ENCODE data around the gene DHX58. TPM values are rescaled to one million over a fixed set of nuclear protein-coding genes. Genes with fewer than 3 reads are reported as not detected.

DHX58 gene
- total RNA-seq, 4 donors from 2014 or later = 3.9 to 10.4 (median 8.9) TPM

DNA sequence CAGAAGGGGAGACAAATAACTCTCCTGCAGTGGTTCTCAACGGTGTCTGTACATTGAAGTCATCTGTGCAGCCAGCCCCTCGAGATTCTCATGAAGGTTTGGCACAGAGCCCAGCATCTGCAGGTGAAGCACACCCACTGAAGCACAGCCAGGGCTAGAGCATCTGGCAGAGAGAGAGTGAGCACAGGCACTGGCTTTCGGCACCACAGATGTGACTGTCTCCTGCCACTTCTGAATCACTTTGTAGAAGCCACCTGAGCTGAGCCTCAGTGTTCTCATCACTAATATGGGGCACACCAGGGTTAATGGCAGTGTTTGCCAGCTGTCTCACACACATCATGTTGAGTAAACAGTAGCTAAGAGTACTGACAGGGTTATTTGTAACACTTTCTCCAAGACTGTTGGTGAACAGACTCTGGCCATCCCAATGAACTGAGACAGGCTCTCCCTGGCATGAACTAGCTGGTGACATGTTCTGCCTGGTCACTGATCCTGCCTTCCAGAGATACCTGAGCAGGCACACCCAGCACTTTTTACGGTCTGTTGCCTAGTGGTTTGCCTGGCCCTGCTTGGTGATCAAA is 21.0 kb upstream of the DHX58 start:
- H3K27ac ChIP-seq = peak overlapping the region; percentile 21 to 86 (median 70)
- intact Hi-C loops (cut with DNase I) = no loop called here
- DNase-seq = no peak
- H3K4me1 ChIP-seq = peaks cover 36 to 95% (median 53%) of the 10 kb centered on the region in 3 donors
- H3K9me3 ChIP-seq = no peaks in the 10 kb centered on the region
- H3K27me3 ChIP-seq = no peaks in the 10 kb centered on the region
- H3K36me3 ChIP-seq = peaks cover 17 to 49% (median 19%) of the 10 kb centered on the region in 3 donors
- WGBS, 2 donors = 26 to 29% methylated on average over 2 to 3 of the region's 4 CpGs
- no peak overlapping the region for H3K4me3 ChIP-seq
- TF ChIP-seq, protein P1, sequence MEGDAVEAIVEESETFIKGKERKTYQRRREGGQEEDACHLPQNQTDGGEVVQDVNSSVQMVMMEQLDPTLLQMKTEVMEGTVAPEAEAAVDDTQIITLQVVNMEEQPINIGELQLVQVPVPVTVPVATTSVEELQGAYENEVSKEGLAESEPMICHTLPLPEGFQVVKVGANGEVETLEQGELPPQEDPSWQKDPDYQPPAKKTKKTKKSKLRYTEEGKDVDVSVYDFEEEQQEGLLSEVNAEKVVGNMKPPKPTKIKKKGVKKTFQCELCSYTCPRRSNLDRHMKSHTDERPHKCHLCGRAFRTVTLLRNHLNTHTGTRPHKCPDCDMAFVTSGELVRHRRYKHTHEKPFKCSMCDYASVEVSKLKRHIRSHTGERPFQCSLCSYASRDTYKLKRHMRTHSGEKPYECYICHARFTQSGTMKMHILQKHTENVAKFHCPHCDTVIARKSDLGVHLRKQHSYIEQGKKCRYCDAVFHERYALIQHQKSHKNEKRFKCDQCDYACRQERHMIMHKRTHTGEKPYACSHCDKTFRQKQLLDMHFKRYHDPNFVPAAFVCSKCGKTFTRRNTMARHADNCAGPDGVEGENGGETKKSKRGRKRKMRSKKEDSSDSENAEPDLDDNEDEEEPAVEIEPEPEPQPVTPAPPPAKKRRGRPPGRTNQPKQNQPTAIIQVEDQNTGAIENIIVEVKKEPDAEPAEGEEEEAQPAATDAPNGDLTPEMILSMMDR (IDR thresholded peaks at IDR 0.05) = no peak
- TF ChIP-seq POLR2A (IDR thresholded peaks at IDR 0.05) = no peak

DNA sequence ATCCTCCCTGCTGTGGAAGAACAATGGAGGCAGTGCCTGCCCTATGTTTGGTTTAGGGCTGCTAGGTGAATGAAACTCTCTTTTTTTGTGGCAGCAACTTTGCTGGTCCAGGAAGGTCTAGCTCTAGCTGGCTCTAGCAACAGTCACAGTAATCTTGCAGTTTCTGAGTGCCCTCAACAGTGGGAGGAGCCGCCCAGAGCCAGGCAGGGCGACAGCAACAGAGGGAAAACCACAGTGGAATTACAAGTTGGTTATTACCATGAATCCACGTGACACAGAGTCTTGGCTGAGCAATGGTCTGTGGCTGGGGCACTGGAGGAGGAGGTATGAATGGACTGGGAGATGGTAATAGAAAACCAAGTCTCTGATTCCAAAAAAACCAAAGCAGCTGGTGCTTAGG is 20.4 kb upstream of the DHX58 start:
- peaks cover 24 to 55% (median 25%) of the 10 kb centered on the region in 3 donors for H3K36me3 ChIP-seq
- WGBS, 2 donors = 30 to 40% methylated on average over 1 of the region's 3 CpGs
- peaks cover 36 to 89% (median 53%) of the 10 kb centered on the region in 3 donors for H3K4me1 ChIP-seq
- H3K9me3 ChIP-seq = no peaks in the 10 kb centered on the region
- no peak for DNase-seq
- no peak for TF ChIP-seq POLR2A (IDR thresholded peaks at IDR 0.05)
- TF ChIP-seq, protein P1 (IDR thresholded peaks at IDR 0.05) = no peak
- H3K27ac ChIP-seq = peak overlapping the region; percentile 21 to 86 (median 70)
- no peak overlapping the region for H3K4me3 ChIP-seq
- H3K27me3 ChIP-seq = no peaks in the 10 kb centered on the region
- intact Hi-C loops (cut with DNase I) = no loop called here

DNA sequence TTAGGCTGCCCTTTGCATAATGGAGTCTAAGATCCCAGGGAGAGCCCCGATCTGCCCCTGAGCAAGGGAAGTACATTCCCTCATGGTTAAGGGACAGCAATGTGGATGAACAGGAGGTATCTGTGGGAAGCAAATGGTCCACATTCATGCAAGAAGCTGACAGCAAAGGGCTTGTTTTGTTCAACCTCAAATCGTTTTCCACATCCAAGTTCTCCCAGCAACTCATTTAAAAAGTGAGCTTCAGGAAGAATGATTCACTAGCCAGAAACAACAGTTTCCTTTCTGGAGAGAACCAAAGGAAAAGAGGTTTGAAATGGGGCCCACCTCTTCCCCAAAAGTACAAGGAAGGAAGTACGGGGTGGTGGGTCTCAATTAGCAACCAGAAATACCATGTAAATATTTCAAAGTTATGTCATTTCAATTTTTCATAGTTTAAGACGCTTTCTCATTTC is 19.5 kb upstream of the DHX58 start:
- TF ChIP-seq, protein P1 (IDR thresholded peaks at IDR 0.05) = no peak
- TF ChIP-seq POLR2A (IDR thresholded peaks at IDR 0.05) = no peak
- H3K36me3 ChIP-seq = peaks cover 28 to 58% (median 30%) of the 10 kb centered on the region in 3 donors
- WGBS, 2 donors = 52 to 54% methylated on average over 4 of the region's 4 CpGs
- no peak for DNase-seq
- H3K4me3 ChIP-seq = no peak overlapping the region
- no peaks in the 10 kb centered on the region for H3K27me3 ChIP-seq
- intact Hi-C loops (cut with DNase I) = no loop called here
- peak overlapping the region in 3 of 4 donors; percentile 70 to 82 (median 70) for H3K27ac ChIP-seq
- peaks cover 36 to 84% (median 53%) of the 10 kb centered on the region in 3 donors for H3K4me1 ChIP-seq
- H3K9me3 ChIP-seq = no peaks in the 10 kb centered on the region

DNA sequence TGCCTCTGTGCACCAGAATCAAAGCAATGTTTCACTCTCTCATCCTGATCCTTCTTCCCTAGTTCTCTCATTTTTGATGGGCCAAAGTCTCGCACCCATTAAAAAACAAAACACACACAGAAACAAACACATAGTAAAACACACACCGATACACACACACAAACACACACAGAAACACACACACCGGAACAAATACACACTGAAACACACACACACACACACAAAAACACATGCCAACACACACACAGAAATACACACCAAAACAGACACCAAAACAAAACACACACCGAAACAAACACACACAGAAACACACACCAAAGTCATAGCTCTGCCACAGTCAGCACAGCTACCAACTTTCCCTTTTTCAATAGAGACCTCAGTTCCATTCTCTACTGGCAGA is 18.7 kb upstream of the DHX58 start:
- TF ChIP-seq POLR2A (IDR thresholded peaks at IDR 0.05) = no peak
- TF ChIP-seq, protein P1 (IDR thresholded peaks at IDR 0.05) = no peak
- Histone ChIP-seq H3K36me3 (peaks cover 30 to 58% (median 35%) of the 10 kb centered on the region in 3 donors), H3K27ac (peak overlapping the region in 3 of 4 donors; percentile 51 to 82 (median 70)), H3K4me3 (no peak overlapping the region), H3K4me1 (peaks cover 29 to 76% (median 48%) of the 10 kb centered on the region in 3 donors), H3K27me3 (no peaks in the 10 kb centered on the region), H3K9me3 (no peaks in the 10 kb centered on the region)
- WGBS, 2 donors = 90 to 96% methylated on average over 4 of the region's 4 CpGs
- intact Hi-C loops (cut with DNase I) = no loop called here
- no peak for DNase-seq

DNA sequence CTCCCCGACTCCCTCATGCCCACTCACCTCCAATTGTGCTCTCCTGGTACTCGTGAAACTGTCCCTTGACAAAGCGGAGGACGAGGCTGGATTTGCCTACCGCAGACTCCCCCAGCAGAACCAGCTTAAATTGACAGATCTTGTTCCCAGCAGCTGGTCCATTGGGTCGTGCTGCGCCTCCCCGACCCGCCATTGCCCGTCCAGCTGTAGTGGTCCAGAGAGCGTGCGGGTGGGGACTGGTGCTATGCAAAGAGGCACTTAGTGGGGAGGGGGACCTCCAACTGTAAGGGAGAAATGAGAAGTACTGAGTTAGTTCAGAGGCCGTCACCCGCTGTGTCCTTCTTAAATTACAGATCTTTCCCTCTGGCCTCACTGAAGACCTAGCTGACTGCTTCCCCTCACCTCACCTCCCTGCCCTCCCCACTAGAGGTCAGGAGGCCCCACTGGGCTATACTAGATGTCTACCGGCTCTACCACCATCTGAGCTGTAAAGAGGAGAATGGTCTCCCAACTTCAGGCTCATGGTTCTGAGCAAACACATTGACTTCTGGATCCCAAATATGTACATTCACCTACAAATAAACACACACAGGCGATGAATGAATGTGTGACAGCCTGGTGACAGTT is 17.9 kb upstream of the DHX58 start:
- DNase-seq = no peak
- no peaks in the 10 kb centered on the region for H3K27me3 ChIP-seq
- peaks cover 25 to 68% (median 40%) of the 10 kb centered on the region in 3 donors for H3K4me1 ChIP-seq
- intact Hi-C loops (cut with DNase I) = no loop called here
- peak overlapping the region; percentile 35 to 82 (median 60) for H3K27ac ChIP-seq
- no peaks in the 10 kb centered on the region for H3K9me3 ChIP-seq
- H3K4me3 ChIP-seq = no peak overlapping the region
- TF ChIP-seq, protein P1 (IDR thresholded peaks at IDR 0.05) = no peak
- no peak for TF ChIP-seq POLR2A (IDR thresholded peaks at IDR 0.05)
- H3K36me3 ChIP-seq = peaks cover 30 to 63% (median 38%) of the 10 kb centered on the region in 3 donors
- WGBS, 2 donors = 83 to 86% methylated on average over 6 to 9 of the region's 16 CpGs

Measured in esophagus squamous epithelium (tissue), 5 donors.